ENCODE measurements around the gene CCDC182. TPM values are rescaled to one million over a fixed set of nuclear protein-coding genes. Genes with fewer than 3 reads are reported as not detected.

CCDC182 gene
- total RNA-seq (2022; extraction: Qiagen RNA extraction; ENCODE audit: low read depth), result not detected in 5 replicates

GRCh38 chr17:57745242-57745641 lies at the start of gene CCDC182:
Gene CCDC182 (minus strand): TSS chr17:57745299. CDS start chr17:57745272, 27 bp downstream.

Other genes with a start within 250 kb of the CCDC182 start
- 155 to 209 TPM (median 159 TPM) in 5 replicates for gene MRPS23, start 104.7 kb upstream of the CCDC182 start, total RNA-seq (2022; extraction: Qiagen RNA extraction; ENCODE audit: low read depth)
- gene CUEDC1, start 210.1 kb upstream of the CCDC182 start, total RNA-seq (2022; extraction: Qiagen RNA extraction; ENCODE audit: low read depth), result 45.3 to 55.1 TPM (median 53.7 TPM) in 5 replicates
- 40.6 to 50.4 TPM (median 49.3 TPM) in 5 replicates for gene VEZF1, start 243.0 kb upstream of the CCDC182 start, total RNA-seq (2022; extraction: Qiagen RNA extraction; ENCODE audit: low read depth)